Measurements from ENCODE around the gene CDH4. TPM values are rescaled to one million over a fixed set of nuclear protein-coding genes. Genes with fewer than 3 reads are reported as not detected.

CDH4 gene
- total RNA-seq, 2 donors from 2014 or later, result not detected

DNA sequence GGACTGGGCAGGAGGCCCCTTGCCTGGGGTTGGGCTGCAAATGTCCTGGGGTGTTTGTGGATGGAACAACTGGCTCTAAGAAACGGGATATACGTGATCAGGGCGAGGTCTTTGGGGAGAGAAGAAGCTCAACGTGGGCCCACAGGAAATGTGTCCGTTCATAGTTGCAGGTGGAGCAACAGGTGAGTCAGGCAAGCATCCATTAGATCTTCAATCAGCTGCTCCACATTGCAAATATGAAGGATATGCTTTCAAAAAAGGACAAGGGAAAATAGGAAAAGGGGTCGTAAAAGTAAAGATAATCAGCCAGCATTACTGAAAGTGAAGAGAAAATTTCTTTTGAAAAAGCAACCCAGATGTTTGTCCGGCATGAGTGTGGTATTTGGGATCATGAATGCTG lies 251.0 kb downstream of the CDH4 start:
- ATAC-seq (ENCODE audit: insufficient number of reproducible peaks, low FRiP score, low read depth), result no peak
- H3K4me3 ChIP-seq, result no peak overlapping the region

DNA sequence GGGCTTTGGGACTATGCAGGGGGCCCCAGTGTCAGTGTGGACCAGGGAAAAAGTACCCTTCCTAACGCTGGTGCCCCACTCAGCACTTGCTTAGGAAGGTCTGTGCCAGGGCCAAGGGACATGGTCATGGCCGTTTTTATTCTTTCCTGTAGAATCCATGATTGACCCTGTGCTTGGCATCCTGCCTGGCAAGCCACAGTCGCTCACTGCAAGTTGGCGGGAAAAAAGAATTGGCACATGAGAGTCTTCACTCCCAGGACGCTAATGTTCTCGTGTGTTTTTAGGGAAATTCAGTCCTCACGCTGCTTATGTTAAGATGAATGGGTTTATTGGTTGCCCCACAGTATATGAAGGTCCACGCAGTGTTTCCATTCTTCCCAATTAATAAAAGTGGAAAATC lies 253.4 kb downstream of the CDH4 start:
- no peaks in the 10 kb centered on the region for H3K36me3 ChIP-seq
- no peaks in the 10 kb centered on the region for H3K9me3 ChIP-seq
- ATAC-seq (ENCODE audit: insufficient number of reproducible peaks, low FRiP score, low read depth), result no peak
- no peaks in the 10 kb centered on the region for H3K27me3 ChIP-seq (replicated peaks; ENCODE audit: insufficient read depth)
- no peak overlapping the region for H3K4me3 ChIP-seq
- no peak overlapping the region for H3K27ac ChIP-seq
- TF ChIP-seq, protein P1, sequence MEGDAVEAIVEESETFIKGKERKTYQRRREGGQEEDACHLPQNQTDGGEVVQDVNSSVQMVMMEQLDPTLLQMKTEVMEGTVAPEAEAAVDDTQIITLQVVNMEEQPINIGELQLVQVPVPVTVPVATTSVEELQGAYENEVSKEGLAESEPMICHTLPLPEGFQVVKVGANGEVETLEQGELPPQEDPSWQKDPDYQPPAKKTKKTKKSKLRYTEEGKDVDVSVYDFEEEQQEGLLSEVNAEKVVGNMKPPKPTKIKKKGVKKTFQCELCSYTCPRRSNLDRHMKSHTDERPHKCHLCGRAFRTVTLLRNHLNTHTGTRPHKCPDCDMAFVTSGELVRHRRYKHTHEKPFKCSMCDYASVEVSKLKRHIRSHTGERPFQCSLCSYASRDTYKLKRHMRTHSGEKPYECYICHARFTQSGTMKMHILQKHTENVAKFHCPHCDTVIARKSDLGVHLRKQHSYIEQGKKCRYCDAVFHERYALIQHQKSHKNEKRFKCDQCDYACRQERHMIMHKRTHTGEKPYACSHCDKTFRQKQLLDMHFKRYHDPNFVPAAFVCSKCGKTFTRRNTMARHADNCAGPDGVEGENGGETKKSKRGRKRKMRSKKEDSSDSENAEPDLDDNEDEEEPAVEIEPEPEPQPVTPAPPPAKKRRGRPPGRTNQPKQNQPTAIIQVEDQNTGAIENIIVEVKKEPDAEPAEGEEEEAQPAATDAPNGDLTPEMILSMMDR (IDR thresholded peaks at IDR 0.05), result no peak
- no peaks in the 10 kb centered on the region for H3K4me1 ChIP-seq (ENCODE audit: control insufficient read depth in 1 of 2, low read depth in 2 of 2)
- no peak for DNase-seq (ENCODE audit: low spot score)

More for the DNA sequence above, 251.0 kb downstream of the CDH4 start:
- H3K27me3 ChIP-seq (replicated peaks; ENCODE audit: insufficient read depth), result no peaks in the 10 kb centered on the region
- H3K27ac ChIP-seq, result no peak overlapping the region
- H3K4me1 ChIP-seq (ENCODE audit: control insufficient read depth in 1 of 2, low read depth in 2 of 2), result no peaks in the 10 kb centered on the region
- DNase-seq (ENCODE audit: low spot score), result no peak
- TF ChIP-seq, protein P1 (IDR thresholded peaks at IDR 0.05), result no peak
- no peaks in the 10 kb centered on the region for H3K9me3 ChIP-seq
- H3K36me3 ChIP-seq, result no peaks in the 10 kb centered on the region

DNA sequence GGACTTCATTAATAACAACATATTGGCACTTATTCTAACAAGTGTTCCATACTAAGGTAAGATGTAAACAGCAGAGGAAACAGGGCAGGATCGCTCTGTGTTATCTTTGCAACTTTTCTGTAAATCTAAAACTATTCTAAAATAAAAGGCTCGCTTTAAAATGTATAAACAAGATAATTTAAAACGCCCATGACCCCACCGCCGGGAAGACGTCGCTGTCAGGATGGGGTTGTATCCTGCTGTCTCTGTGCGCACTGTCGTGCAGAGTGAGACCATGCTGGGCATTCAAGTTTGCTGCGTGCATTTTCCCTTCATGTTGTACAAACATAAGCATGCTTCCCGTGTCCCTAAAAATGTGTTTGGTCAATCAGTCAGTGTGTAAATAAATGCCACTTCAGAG lies 255.7 kb downstream of the CDH4 start:
- H3K36me3 ChIP-seq, result no peaks in the 10 kb centered on the region
- no peak overlapping the region for H3K27ac ChIP-seq
- H3K9me3 ChIP-seq, result no peaks in the 10 kb centered on the region
- no peak for ATAC-seq (ENCODE audit: insufficient number of reproducible peaks, low FRiP score, low read depth)
- no peak for DNase-seq (ENCODE audit: low spot score)
- H3K4me3 ChIP-seq, result no peak overlapping the region
- H3K27me3 ChIP-seq (replicated peaks; ENCODE audit: insufficient read depth), result no peaks in the 10 kb centered on the region
- H3K4me1 ChIP-seq (ENCODE audit: control insufficient read depth in 1 of 2, low read depth in 2 of 2), result no peaks in the 10 kb centered on the region
- TF ChIP-seq, protein P1 (IDR thresholded peaks at IDR 0.05), result no peak

DNA sequence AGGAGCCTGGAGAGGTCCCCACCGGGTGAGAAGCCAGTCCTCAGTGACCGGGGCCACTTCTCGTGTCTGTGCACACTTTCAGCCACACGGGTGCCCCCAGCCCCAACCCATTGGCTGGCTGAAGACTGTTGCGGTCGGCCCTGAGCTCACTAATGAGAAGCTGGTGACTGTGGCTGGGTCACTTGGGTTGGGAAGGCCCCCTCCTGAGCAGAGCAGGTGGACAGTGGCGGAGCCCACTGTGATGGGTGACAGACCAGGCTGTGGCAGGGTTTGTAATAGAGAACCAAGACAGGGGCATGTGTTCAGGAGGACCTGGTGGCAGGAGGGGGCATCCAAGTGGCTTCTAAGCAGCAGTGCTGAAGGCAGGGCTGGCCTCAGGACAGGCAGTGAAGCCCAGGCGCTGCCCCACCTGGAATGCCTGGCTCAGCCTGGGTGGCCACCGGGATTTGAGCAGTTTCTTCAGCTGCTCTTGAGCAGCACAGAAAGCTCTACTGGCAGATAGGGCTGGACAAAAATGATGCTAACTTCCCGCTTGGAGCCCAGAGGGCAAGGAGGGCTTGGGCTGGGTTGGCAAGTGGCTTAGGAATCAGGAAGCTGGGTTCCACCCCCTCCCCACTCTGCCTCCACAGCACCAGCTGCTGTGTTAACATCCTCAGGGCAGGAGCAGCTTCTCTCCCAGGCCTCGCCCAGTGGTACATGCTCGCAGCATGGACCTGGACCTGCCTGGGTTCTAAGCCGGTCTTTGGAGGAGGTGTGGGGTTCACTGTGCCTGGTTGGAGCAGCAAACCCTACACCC lies 256.4 kb downstream of the CDH4 start:
- no peak for DNase-seq (ENCODE audit: low spot score)
- TF ChIP-seq, protein P1 (IDR thresholded peaks at IDR 0.05), result no peak
- Histone ChIP-seq H3K4me3 (no peak overlapping the region), H3K4me1 (ENCODE audit: control insufficient read depth in 1 of 2, low read depth in 2 of 2) (no peaks in the 10 kb centered on the region), H3K27ac (no peak overlapping the region), H3K9me3 (no peaks in the 10 kb centered on the region), H3K36me3 (no peaks in the 10 kb centered on the region), H3K27me3 (replicated peaks; ENCODE audit: insufficient read depth) (no peaks in the 10 kb centered on the region)
- ATAC-seq (ENCODE audit: insufficient number of reproducible peaks, low FRiP score, low read depth), result no peak

DNA sequence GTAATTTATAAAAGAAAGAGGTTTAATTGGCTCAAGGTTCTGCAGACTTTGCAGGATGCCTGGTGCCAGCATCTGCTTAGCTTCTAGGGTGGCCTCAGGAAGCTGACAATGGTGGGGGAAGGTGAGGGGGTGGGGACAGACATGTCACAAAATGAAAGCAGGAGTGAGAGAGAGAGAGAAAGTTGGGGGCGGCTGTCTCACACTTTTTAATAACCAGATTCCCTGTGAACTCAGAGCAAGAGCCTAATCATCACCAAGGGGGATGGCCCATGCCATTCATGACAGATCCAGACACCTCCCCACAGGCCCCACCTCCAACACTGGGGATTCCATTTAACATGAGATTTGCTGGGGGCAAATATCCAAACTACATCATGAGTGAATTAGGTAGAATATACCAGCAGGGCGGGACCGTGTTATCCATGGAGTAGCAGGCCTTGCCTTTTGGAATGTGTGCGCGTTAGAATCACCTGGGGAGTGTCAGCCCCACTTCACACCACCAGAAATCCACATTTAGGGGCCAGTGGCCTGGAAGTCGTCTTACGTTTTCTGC lies 258.8 kb downstream of the CDH4 start:
- DNase-seq (ENCODE audit: low spot score), result no peak
- no peak for ATAC-seq (ENCODE audit: insufficient number of reproducible peaks, low FRiP score, low read depth)
- Histone ChIP-seq H3K9me3 (no peaks in the 10 kb centered on the region), H3K36me3 (no peaks in the 10 kb centered on the region), H3K27ac (no peak overlapping the region), H3K4me3 (no peak overlapping the region), H3K4me1 (ENCODE audit: control insufficient read depth in 1 of 2, low read depth in 2 of 2) (no peaks in the 10 kb centered on the region), H3K27me3 (replicated peaks; ENCODE audit: insufficient read depth) (no peaks in the 10 kb centered on the region)
- TF ChIP-seq, protein P1 (IDR thresholded peaks at IDR 0.05), result no peak
